SK-N-SH (cell line): ENCODE data around the gene MUC5B. TPM values are rescaled to one million over a fixed set of nuclear protein-coding genes. Genes with fewer than 3 reads are reported as not detected.

Source experiments
- CTCF ChIA-PET: fragments of 300-600, 350-600 bp; formaldehyde crosslinking; extraction: SDS; loops from one replicate; lab custom pipeline; 2021; lab: Yijun Ruan, JAX
- POLR2A ChIA-PET: fragments of 350-600 bp; sonication (Branson Sonifier 250); formaldehyde crosslinking; extraction: SDS; loops from one replicate; lab custom pipeline; 2020; ENCODE audit warnings: antibody characterized with exemption, inconsistent platforms; lab: Yijun Ruan, JAX
- DNase-seq: peaks from one replicate; pipeline ENCODE4 v3.0.0; 2012
- H2AFZ ChIP-seq: fragments of 200-600 bp; sonication (generic); 2 replicates; pipeline ENCODE4 v1.8.1; 2016; ENCODE audit warnings: antibody characterized with exemption, mild to moderate bottlenecking, low read depth
- H3F3A ChIP-seq: fragments of 200-600 bp; sonication (generic); replicated peaks from 2 replicates; pipeline ENCODE3; 2016; ENCODE audit warnings: antibody characterized with exemption, mild to moderate bottlenecking; ENCODE audit not compliant: insufficient read depth
- H3K27ac ChIP-seq, 2 experiments: fragments of 200-500 bp in 1 of 2; fragments of 200-600 bp in 1 of 2; sonication (Bioruptor generic) in 1 of 2; sonication (generic), shearing (Covaris generic) in 1 of 2; 2 replicates each; pipeline versions ENCODE4 v1.5.1 to v1.6.1; 2014 to 2016; ENCODE audit warnings: low read depth in 2 of 2, inconsistent platforms in 1 of 2, low read length in 1 of 2, mild to moderate bottlenecking in 1 of 2, mixed read lengths in 1 of 2
- H3K27me3 ChIP-seq: fragments of 200-600 bp; sonication (generic), shearing (Covaris generic); 2 replicates; pipeline ENCODE4 v1.6.1; 2016; ENCODE audit warnings: mixed run types; ENCODE audit not compliant: insufficient read depth
- H3K36me3 ChIP-seq, 2 experiments: fragments of 200-500 bp in 1 of 2; fragments of 200-600 bp in 1 of 2; sonication (Bioruptor generic) in 1 of 2; sonication (generic) in 1 of 2; replicated peaks in 1 of 2; 2 replicates each; pipeline versions ENCODE3 to v1.5.1; 2014 to 2016; ENCODE audit warnings: low read length in 1 of 2, mild to moderate bottlenecking in 1 of 2; ENCODE audit not compliant: insufficient read depth in 2 of 2, control insufficient read depth in 1 of 2
- H3K4me1 ChIP-seq, 2 experiments: fragments of 200-500 bp in 1 of 2; fragments of 200-600 bp in 1 of 2; sonication (Bioruptor generic) in 1 of 2; sonication (generic), shearing (Covaris generic) in 1 of 2; 2 replicates each; pipeline versions ENCODE4 v1.5.1 to v1.6.1; 2014 to 2016; ENCODE audit warnings: low read depth in 1 of 2, low read length in 1 of 2, mixed run types in 1 of 2; ENCODE audit not compliant: insufficient read depth in 2 of 2, control insufficient read depth in 1 of 2
- H3K4me2 ChIP-seq: fragments of 200-600 bp; sonication (generic), shearing (Covaris generic); 2 replicates; pipeline ENCODE4 v1.6.1; 2017; ENCODE audit warnings: mixed run types
- H3K4me3 ChIP-seq, 2 experiments: fragments of 200-500 bp in 1 of 2; fragments of 200-600 bp in 1 of 2; sonication (Bioruptor generic) in 1 of 2; sonication (generic), shearing (Covaris generic) in 1 of 2; 2 replicates each; pipeline versions ENCODE4 v1.5.1 to v1.8.1; 2014 to 2016; ENCODE audit warnings: low read depth in 2 of 2, inconsistent platforms in 1 of 2, low read length in 1 of 2, mild to moderate bottlenecking in 1 of 2, mixed read lengths in 1 of 2, moderate library complexity in 1 of 2
- H3K79me2 ChIP-seq: fragments of 200-600 bp; sonication (generic); 2 replicates; pipeline ENCODE4 v1.8.1; 2017; ENCODE audit warnings: mild to moderate bottlenecking; ENCODE audit not compliant: insufficient read depth
- H3K9ac ChIP-seq: fragments of 200-600 bp; sonication (generic); 2 replicates; pipeline ENCODE4 v1.6.1; 2017; ENCODE audit warnings: mixed run types
- H3K9me2 ChIP-seq: fragments of 200-600 bp; sonication (generic); 2 replicates; pipeline ENCODE4 v1.6.1; 2017; ENCODE audit warnings: mixed run types
- H3K9me3 ChIP-seq: fragments of 200-600 bp; sonication (generic); 2 replicates; pipeline ENCODE4 v1.6.1; 2017; ENCODE audit warnings: mixed run types, mild to moderate bottlenecking, moderate library complexity
- H4K20me1 ChIP-seq: fragments of 200-600 bp; sonication (generic); 2 replicates; pipeline ENCODE4 v1.6.1; 2017; ENCODE audit warnings: mild to moderate bottlenecking, mixed run types; ENCODE audit not compliant: insufficient read depth
- CHD2 ChIP-seq: fragments of 150-350 bp; IDR thresholded peaks from 2 replicates; pipeline ENCODE4 v1.6.1; 2018; ENCODE audit warnings: low read length; ENCODE audit not compliant: partially characterized antibody
- EZH2phosphoT487 ChIP-seq: fragments of 200-600 bp; sonication (generic); IDR thresholded peaks from 2 replicates; pipeline ENCODE4 v1.6.1; 2017; ENCODE audit warnings: low read depth, mixed run types, mild to moderate bottlenecking, antibody characterized with exemption, moderate library complexity, borderline replicate concordance
- FOSL2 ChIP-seq: IDR thresholded peaks from 2 replicates; pipeline ENCODE4 v1.4.0; 2012; ENCODE audit warnings: low read depth, mild to moderate bottlenecking, moderate library complexity, borderline replicate concordance
- FOXJ3 ChIP-seq: sonication (generic); formaldehyde crosslinking; IDR thresholded peaks from 2 replicates; pipeline ENCODE4 v1.5.1; 2020; ENCODE audit warnings: mild to moderate bottlenecking, missing genetic modification reagents
- POLR2AphosphoS5 ChIP-seq: IDR thresholded peaks from 2 replicates; pipeline ENCODE4 v1.6.1; 2012; ENCODE audit warnings: low read depth, low read length
- RCOR1 ChIP-seq: fragments of 150-350 bp; IDR thresholded peaks from 2 replicates; pipeline ENCODE4 v1.6.1; 2017; ENCODE audit warnings: antibody characterized with exemption, low read length
- RFX5 ChIP-seq: IDR thresholded peaks from 2 replicates; pipeline ENCODE4 v1.6.1; 2012; ENCODE audit warnings: mild to moderate bottlenecking, improper control_type of control experiment, low read length
- RXRA ChIP-seq: IDR thresholded peaks from 2 replicates; pipeline ENCODE4 v1.4.0; 2012; ENCODE audit warnings: low read depth, mild to moderate bottlenecking, borderline replicate concordance
- TEAD4 ChIP-seq: IDR thresholded peaks from 2 replicates; pipeline ENCODE4 v1.4.0; 2012; ENCODE audit warnings: mild to moderate bottlenecking, borderline replicate concordance; ENCODE audit not compliant: insufficient read depth
- WGBS: methylation state at CpG from one replicate; pipeline ENCODE4 v1.1.6; 2017; ENCODE audit warnings: low lambda C conversion rate; 5-methylcytosine and 5-hydroxymethylcytosine counted together
- polyA plus RNA-seq, 3 experiments: library from polyadenylated mRNA; depleted of rRNA; stranded (reverse); fragments of >200 nt; gene quantifications; 2 replicates each; pipeline ENCODE4 v1.2.3, GENCODE V29; 2012
- TF ChIP-seq, protein P1 (sequence below): fragments of 150-350 bp; IDR thresholded peaks from 2 replicates; pipeline ENCODE4 v1.6.1; 2016; ENCODE audit warnings: mild to moderate bottlenecking, low read depth, low read length
- TF ChIP-seq, protein P2 (sequence below): IDR thresholded peaks from 2 replicates; pipeline ENCODE4 v1.4.0; 2012; ENCODE audit warnings: low read depth, borderline replicate concordance
- TF ChIP-seq, protein P3 (sequence below): IDR thresholded peaks from 2 replicates; pipeline ENCODE4 v1.4.0; 2012; ENCODE audit warnings: low read depth, borderline replicate concordance
- TF ChIP-seq, protein P4 (sequence below): fragments of 200-600 bp; sonication (generic); IDR thresholded peaks from 2 replicates; pipeline ENCODE4 v1.6.1; 2017; ENCODE audit warnings: antibody characterized with exemption, mild to moderate bottlenecking, moderate library complexity

MUC5B gene
- polyA plus RNA-seq, 1 of the 3 experiments (the other 2 are of a cell fraction), result not detected

DNA sequence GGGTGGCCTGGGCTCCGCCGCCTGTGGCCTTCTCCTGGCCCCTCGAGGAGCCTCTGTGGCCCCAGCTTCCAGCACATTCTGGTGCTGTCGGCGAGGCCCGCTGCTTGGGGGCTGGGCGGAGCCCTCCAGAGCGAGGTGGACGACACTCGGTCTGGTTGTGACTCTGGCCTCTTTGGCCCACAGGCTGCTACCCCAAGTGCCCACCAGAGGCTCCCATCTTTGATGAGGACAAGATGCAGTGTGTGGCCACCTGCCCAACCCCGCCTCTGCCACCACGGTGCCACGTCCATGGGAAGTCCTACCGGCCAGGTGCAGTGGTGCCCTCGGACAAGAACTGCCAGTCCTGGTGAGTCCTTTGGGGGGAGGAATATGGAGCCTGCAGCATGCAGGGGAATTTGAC lies 42.7 kb upstream of the MUC5B start:
- Histone ChIP-seq H3K27me3 (no peaks in the 10 kb centered on the region), H3K27ac (no peak overlapping the region), H3K79me2 (no peaks in the 10 kb centered on the region), H4K20me1 (no peaks in the 10 kb centered on the region), H3F3A (no peaks in the 10 kb centered on the region), H3K9me3 (no peaks in the 10 kb centered on the region), H3K4me2 (no peak overlapping the region), H3K9ac (no peak overlapping the region), H3K4me3 (no peak overlapping the region), H3K9me2 (no peaks in the 10 kb centered on the region), H3K4me1 (no peaks in the 10 kb centered on the region), H2AFZ (no peak overlapping the region), H3K36me3 (no peaks in the 10 kb centered on the region)
- ChIA-PET POLR2A (no interaction called here), CTCF (interaction anchor here (1.5 kb wide), 1 partner anchor 20 kb away, joined by 4 read pairs; no protein-coding TSS in a partner anchor)
- TF ChIP-seq, protein P1, sequence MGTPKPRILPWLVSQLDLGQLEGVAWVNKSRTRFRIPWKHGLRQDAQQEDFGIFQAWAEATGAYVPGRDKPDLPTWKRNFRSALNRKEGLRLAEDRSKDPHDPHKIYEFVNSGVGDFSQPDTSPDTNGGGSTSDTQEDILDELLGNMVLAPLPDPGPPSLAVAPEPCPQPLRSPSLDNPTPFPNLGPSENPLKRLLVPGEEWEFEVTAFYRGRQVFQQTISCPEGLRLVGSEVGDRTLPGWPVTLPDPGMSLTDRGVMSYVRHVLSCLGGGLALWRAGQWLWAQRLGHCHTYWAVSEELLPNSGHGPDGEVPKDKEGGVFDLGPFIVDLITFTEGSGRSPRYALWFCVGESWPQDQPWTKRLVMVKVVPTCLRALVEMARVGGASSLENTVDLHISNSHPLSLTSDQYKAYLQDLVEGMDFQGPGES, result no peak
- TF ChIP-seq, protein P2, sequence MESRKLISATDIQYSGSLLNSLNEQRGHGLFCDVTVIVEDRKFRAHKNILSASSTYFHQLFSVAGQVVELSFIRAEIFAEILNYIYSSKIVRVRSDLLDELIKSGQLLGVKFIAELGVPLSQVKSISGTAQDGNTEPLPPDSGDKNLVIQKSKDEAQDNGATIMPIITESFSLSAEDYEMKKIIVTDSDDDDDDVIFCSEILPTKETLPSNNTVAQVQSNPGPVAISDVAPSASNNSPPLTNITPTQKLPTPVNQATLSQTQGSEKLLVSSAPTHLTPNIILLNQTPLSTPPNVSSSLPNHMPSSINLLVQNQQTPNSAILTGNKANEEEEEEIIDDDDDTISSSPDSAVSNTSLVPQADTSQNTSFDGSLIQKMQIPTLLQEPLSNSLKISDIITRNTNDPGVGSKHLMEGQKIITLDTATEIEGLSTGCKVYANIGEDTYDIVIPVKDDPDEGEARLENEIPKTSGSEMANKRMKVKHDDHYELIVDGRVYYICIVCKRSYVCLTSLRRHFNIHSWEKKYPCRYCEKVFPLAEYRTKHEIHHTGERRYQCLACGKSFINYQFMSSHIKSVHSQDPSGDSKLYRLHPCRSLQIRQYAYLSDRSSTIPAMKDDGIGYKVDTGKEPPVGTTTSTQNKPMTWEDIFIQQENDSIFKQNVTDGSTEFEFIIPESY, result no peak
- TF ChIP-seq, protein P3, sequence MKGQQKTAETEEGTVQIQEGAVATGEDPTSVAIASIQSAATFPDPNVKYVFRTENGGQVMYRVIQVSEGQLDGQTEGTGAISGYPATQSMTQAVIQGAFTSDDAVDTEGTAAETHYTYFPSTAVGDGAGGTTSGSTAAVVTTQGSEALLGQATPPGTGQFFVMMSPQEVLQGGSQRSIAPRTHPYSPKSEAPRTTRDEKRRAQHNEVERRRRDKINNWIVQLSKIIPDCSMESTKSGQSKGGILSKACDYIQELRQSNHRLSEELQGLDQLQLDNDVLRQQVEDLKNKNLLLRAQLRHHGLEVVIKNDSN, result no peak
- no peak for TF ChIP-seq RCOR1
- TF ChIP-seq, protein P4, sequence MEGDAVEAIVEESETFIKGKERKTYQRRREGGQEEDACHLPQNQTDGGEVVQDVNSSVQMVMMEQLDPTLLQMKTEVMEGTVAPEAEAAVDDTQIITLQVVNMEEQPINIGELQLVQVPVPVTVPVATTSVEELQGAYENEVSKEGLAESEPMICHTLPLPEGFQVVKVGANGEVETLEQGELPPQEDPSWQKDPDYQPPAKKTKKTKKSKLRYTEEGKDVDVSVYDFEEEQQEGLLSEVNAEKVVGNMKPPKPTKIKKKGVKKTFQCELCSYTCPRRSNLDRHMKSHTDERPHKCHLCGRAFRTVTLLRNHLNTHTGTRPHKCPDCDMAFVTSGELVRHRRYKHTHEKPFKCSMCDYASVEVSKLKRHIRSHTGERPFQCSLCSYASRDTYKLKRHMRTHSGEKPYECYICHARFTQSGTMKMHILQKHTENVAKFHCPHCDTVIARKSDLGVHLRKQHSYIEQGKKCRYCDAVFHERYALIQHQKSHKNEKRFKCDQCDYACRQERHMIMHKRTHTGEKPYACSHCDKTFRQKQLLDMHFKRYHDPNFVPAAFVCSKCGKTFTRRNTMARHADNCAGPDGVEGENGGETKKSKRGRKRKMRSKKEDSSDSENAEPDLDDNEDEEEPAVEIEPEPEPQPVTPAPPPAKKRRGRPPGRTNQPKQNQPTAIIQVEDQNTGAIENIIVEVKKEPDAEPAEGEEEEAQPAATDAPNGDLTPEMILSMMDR, result no peak
- TF ChIP-seq POLR2AphosphoS5, result no peak
- TF ChIP-seq FOXJ3 (CRISPR knock-in tag), result no peak
- no peak for TF ChIP-seq RFX5
- DNase-seq, result no peak
- WGBS, result 21% methylated on average over 2 of the region's 15 CpGs

DNA sequence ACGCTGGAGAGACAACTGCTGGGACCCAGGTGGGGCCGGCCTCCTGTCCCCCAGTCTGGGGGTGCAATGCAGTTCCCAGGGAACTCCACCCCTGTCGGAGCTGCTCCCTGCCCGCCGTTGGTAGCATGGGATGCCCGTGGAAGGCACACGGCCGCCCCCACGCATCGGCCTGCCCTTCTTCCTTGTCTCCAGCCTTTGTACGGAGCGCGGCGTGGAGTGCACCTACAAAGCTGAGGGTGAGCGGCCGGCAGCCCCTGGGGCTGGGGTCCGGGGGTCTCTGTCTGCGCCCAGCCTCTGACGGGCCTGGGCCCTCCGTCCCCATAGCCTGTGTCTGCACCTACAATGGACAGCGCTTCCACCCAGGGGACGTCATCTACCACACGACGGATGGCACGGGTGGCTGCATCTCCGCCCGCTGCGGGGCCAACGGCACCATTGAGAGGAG lies 41.9 kb upstream of the MUC5B start:
- no peaks in the 10 kb centered on the region for H3K9me2 ChIP-seq
- no peak overlapping the region for H3K4me2 ChIP-seq
- H3K4me1 ChIP-seq, result no peaks in the 10 kb centered on the region
- H3K36me3 ChIP-seq, result no peaks in the 10 kb centered on the region
- H3K4me3 ChIP-seq, result no peak overlapping the region
- no peak overlapping the region for H2AFZ ChIP-seq
- H3K27me3 ChIP-seq, result no peaks in the 10 kb centered on the region
- no peaks in the 10 kb centered on the region for H3K79me2 ChIP-seq
- H3F3A ChIP-seq, result no peaks in the 10 kb centered on the region
- 55% methylated on average over 23 of the region's 29 CpGs for WGBS
- ChIA-PET POLR2A (no interaction called here), CTCF (interaction anchor here (1.5 kb wide), 1 partner anchor 19 kb away, joined by 4 read pairs; no protein-coding TSS in a partner anchor)
- TF ChIP-seq TEAD4 (no peak), EZH2phosphoT487 (no peak), RXRA (no peak), FOSL2 (no peak), CHD2 (no peak)
- H4K20me1 ChIP-seq, result no peaks in the 10 kb centered on the region
- no peaks in the 10 kb centered on the region for H3K9me3 ChIP-seq
- no peak for DNase-seq
- no peak overlapping the region for H3K9ac ChIP-seq
- H3K27ac ChIP-seq, result no peak overlapping the region
